Measurements from ENCODE around the gene GNB1L.

GNB1L gene

DNA sequence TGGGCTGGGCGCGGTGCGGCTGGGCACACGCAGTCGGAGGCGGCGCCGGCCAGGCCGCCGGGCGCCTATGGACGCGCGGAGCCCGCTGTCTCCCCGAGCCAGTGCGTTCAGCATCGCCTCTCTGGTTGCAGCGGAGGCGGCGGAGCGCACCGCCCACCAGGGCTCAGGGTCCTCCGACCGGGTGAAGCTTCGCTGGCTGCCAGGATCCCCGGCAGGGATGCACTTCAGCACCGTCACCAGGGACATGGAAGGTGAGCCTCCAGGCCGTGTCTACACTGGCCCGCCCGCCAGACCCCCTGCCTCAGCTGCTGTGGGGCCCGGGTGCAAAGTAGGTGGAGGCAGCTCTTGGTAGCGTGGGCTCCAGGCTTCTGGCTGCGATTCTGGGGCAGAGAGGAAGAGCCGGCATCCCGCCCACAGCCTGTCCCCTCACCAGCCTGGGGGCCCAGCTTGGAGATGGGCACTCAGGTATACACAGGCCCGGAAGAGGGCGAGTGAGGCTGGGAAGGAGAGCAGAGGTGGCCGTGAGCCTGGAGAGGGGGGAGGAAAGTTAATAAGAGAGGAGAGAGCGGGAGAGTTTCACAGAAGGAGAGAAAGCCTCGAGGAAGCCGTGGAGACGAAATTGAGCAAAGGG is 95.1 kb downstream of the GNB1L start:
- DNase-seq, result no peak

DNA sequence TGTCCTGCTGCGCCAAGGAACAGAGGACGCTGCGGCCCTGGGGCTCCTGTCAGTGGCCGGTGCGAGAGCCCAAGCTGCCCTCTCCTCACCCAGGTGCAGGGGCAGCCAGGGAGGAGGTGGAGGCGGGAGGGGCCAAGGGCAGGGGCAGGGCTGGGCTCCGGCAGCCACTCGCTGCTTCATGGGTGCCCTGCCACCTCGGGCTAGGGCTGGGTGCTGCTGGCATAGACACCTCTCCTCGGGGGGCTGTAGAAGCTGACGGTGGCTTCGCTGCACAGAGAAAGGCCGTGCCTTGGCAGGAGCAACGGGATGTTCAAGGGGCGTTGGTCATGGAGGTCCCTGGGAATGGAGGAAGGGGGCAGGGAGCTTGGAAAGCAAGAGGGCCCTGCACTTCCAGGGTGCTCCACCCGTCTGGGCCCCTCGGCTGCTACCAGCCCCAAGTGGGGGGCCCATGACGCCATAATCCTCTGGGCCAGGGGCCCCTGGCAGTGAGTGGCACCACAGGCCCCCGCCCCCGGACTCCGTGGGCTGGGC is 95.7 kb downstream of the GNB1L start:
- DNase-seq, result no peak

DNA sequence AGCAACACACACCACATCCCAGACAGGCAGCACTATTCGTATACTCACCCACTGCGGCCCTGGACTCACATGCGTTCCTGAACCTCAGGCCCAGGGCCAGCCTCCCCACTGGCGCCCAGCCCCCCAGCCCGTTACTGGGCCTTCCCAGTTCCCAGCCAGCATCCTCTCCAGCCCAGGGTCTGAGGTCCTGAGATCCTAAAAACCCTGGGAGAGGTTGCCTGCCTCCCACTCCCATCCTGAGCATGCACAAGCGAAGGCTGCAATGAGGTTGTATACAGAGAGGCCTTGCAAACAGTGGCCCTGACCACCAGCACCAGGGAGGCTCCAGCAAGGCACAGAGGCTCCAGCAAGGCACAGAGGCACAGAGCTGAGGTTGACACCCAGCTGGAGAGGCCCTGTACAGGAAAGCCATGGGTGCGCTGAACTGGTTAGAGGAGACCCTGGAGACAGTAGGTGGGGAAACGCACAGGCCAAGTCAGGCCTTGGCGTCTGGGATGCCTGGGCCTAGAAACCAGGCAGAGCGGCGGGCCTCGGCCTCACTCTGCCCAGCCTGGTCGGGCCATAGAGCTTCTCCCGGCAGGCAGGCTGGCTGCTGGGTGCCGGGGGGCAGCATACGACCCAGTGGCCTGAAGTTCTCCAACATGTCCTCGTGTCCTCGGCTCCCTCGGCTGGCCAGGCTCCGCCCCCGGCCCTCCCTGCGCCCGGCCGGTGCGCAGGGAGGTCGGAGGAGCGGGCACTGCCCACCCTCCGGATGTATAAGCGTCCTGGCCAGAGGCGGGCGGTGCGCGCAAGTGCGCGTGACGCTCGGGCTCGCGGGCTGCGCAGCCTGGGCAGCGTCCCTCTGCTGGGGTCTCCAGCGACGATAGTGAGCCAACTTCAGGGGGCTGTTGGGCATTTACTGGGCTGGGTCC is 96.4 kb downstream of the GNB1L start:
- DNase-seq, result no peak

- DNase-seq, result no peak
Observed at GRCh38 chr22:19757140-19757984, 97.3 kb downstream of the GNB1L start.

- DNase-seq, result no peak
Observed at GRCh38 chr22:19756288-19757128, 98.2 kb downstream of the GNB1L start.

DNA sequence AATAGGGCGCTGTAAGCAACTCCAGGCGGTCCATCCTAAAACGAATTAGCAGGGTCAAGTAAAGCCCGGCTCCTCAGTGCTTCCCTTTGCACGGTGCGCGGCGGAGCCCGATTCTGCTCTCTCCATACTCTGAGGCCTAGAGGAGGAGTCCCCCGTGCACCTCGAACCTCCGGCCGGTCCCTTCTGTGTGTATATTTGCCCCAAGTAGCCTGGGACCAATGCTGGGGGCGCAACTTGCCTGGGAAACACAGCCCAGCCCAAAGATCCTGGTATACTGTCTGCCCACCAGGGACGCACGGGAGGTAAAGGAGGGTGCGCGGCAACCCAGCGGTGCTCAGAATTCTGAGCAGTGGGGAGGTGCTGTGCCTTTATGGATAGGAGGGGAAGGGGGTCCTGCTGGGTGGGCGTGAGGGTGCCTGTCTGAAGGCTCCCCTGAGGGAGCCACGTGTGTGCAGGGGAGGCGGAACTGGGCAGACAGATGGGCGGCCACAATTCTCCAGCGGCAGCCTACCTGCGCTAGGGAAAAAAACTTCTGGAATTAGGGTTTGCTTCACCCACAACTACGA is 98.9 kb downstream of the GNB1L start:
- DNase-seq, result no peak

- no peak for DNase-seq
Observed at GRCh38 chr22:19755145-19755710, 99.4 kb downstream of the GNB1L start.

GRCh38 chr22:19754701-19755144 is 100.0 kb downstream of the GNB1L start:
- DNase-seq, result no peak

GRCh38 chr22:19753996-19754700 is 100.5 kb downstream of the GNB1L start:
- DNase-seq, result no peak

- no peak for DNase-seq
Observed at GRCh38 chr22:19753090-19753842, 101.4 kb downstream of the GNB1L start.

DNA sequence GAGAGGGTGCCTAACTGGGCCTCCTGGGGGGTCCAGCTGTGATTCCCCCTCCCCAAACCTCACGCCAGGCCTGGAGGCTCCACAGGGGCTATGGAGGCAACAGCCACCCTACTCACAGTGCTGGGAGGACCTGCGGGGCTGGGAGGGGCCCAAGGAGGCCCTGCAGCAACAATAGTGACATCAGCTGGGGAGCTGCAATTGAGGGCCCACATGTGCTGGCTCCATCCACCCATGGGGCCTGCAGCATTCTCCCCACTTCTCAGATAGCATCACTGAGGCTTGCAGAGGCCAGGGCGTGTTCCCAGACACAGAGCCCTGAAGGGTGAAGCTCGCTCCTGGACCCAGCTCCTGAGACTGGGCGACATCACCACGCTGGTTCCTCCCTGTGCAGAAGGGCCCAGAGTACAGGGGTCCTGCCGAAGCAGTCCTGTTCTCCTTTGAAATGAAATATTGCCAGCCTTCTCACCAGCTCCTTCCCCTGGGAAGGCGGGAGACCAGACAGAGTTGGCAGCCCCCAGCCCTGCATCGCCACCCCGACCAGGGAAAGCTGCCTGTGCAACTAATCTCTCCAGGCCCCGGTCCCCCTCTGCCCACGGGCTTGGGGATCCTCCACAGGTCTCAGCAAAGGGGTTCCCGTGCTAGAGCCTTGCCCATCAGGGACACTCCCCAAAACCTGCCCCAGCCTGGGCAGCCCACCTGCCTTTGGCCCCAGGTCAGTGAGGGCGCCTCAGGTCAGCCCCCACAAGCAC is 103.0 kb downstream of the GNB1L start:
- DNase-seq, result no peak

DNA sequence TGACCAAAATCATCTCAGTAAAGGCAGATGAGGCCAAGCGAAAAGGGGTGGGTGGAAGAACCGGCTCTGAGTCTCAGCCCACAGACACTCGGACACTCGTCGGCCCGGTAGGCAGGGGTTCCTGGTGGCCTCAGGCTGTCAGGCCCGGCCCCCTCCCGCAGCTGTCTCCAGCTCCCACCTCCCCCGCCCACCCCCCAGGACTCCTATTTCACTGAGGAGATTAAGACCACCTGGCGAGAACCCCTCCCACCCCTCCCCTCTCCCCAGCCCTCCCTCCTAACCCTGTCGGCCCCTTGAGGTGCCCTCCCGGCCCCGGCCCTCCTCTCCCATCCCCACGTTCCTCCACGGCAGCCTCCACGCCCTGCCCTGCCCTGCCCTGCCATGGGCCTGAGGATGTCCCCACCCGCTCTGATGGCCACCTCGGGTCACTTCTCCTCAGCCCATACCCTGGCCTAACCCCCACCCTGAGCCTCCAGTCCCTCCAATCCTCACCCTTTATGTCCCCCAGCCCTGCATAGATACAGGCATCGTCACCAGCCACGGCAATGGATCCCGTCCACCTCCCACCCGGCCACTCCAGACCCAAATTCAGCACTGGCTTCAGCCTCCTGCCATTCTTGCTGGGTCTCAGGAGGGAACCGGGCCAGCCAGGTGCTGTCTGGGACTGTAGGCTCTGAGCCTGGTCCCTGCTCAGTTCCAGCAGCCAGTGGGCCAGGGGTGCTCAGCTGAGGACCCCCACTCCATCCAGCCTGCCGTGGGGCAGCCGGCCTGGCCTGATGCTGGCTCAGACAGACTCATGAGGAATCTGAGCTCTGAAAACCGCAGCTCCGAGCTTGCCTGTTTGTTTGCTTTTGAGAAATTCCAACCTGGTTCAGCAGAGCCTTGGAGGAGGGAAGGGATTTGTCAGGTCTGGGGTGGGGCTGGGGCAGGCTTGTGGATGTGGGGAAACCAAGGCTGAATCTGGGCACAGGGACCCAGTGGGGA is 103.9 kb downstream of the GNB1L start:
- no peak for DNase-seq

GRCh38 chr22:19749876-19750275 is 104.8 kb downstream of the GNB1L start:
- DNase-seq, result no peak

- no peak for DNase-seq
Observed at GRCh38 chr22:19748991-19749664, 105.5 kb downstream of the GNB1L start.

- DNase-seq, result no peak
Observed at GRCh38 chr22:19748139-19748538, 106.5 kb downstream of the GNB1L start.

DNA sequence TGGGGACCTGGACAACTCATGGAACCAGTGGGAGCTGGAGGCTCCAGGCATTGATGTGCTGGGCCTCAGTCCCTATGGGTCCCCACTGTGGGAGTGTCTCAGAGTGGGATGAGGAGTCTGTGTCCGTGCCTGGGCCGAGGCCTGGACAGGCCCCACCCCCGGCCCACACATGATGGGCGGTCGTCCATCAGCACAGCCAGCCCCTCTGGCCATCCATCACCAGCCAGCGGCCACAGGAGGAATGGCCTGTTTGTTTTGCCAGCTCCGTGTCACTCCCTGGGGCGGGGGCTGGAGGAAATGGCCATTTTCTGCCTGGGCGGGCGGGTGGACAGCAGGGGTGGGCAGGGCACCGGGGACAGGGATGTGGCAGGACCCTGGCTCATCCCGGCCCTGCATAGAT is 107.1 kb downstream of the GNB1L start:
- no peak for DNase-seq

DNA sequence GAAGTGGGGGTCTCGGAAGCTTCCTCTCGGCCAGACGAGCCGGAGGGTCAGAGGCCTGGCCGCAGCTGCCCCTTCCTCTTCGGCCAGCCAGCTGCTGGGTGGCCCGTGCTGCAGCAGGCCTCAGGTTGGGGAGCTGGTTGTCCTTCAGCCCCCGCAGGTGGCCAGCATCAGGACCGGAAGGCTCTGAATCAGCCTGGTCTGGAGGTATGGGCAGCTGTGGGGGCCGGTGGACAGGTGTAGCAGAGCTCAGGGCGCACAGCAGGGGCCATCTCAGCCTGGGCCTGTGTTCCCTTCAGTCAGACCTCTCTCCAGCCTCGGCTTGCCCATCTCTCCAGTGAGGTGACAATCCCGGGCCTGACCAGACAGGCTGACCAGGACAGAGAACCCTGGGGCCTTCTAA is 107.9 kb downstream of the GNB1L start:
- no peak for DNase-seq

Measured in NCI-H446 (cell line).